ENCODE data around the gene C1QTNF6. TPM values are rescaled to one million over a fixed set of nuclear protein-coding genes. Genes with fewer than 3 reads are reported as not detected.
A peak's percentile ranks its signal among the peaks of the same experiment; 100 is the strongest.

The C1QTNF6 gene
- total and polyA plus RNA-seq, 10 of the 15 experiments (the other 5 are each of a cell fraction or from before 2014, with no cell fraction given), result 0.16 to 4.1 (median 1.3) TPM

DNA sequence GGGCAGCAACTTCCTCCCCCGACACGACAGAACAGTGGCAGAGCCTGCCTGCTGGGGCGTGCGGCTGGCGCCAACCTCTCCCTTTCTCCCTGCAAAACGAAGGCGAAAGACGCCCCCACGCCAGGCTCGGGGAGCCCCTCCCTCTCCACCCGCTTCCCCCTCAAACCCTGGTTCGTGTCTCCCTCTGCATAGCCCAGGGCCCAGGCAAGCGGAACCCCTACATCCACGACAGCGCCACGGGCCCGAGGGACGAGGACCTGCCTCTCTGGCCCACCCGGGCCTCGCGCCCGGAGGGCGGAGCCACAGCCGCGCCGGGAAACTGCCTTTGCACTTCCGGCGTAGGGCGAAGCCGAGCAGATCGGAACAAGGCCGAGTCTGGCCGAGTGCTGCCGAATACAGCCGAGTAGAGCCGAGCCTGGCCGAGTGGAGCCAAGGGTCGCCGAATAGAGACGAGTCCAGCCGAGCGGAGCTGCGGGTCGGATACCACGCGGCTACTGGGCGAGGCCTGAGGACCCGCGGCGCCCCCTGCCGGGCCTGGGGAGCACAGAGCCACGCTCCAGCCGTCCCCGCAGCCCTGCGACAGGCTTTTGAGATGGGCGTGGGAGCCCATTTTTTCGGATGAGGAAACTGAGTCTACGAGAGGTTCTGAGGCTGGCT lies 11.2 kb upstream of the C1QTNF6 start (continued):
- TF ChIP-seq KDM1A (IDR thresholded peaks at IDR 0.05; ENCODE audit: borderline replicate concordance) (no peak), RBBP5 (conservative IDR thresholded peaks at IDR 0.05) (no peak), SMARCA5 (IDR thresholded peaks at IDR 0.05) (peak; percentile 94; the same call in 1 of the 2 replicates), GABPA (IDR thresholded peaks at IDR 0.05; ENCODE audit: low read depth) (no peak), SMC3 (IDR thresholded peaks at IDR 0.05; ENCODE audit: borderline replicate concordance, low read length) (peak; percentile 71), SREBF2 (IDR thresholded peaks at IDR 0.05; ENCODE audit: low read length) (no peak), ATF7 (IDR thresholded peaks at IDR 0.05; ENCODE audit: low read depth) (no peak), EED (IDR thresholded peaks at IDR 0.05; ENCODE audit: low read depth) (no peak)
- TF ChIP-seq, protein P1, sequence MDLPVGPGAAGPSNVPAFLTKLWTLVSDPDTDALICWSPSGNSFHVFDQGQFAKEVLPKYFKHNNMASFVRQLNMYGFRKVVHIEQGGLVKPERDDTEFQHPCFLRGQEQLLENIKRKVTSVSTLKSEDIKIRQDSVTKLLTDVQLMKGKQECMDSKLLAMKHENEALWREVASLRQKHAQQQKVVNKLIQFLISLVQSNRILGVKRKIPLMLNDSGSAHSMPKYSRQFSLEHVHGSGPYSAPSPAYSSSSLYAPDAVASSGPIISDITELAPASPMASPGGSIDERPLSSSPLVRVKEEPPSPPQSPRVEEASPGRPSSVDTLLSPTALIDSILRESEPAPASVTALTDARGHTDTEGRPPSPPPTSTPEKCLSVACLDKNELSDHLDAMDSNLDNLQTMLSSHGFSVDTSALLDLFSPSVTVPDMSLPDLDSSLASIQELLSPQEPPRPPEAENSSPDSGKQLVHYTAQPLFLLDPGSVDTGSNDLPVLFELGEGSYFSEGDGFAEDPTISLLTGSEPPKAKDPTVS (IDR thresholded peaks at IDR 0.05; ENCODE audit: low read depth, low read length), result no peak
- TF ChIP-seq, protein P2, sequence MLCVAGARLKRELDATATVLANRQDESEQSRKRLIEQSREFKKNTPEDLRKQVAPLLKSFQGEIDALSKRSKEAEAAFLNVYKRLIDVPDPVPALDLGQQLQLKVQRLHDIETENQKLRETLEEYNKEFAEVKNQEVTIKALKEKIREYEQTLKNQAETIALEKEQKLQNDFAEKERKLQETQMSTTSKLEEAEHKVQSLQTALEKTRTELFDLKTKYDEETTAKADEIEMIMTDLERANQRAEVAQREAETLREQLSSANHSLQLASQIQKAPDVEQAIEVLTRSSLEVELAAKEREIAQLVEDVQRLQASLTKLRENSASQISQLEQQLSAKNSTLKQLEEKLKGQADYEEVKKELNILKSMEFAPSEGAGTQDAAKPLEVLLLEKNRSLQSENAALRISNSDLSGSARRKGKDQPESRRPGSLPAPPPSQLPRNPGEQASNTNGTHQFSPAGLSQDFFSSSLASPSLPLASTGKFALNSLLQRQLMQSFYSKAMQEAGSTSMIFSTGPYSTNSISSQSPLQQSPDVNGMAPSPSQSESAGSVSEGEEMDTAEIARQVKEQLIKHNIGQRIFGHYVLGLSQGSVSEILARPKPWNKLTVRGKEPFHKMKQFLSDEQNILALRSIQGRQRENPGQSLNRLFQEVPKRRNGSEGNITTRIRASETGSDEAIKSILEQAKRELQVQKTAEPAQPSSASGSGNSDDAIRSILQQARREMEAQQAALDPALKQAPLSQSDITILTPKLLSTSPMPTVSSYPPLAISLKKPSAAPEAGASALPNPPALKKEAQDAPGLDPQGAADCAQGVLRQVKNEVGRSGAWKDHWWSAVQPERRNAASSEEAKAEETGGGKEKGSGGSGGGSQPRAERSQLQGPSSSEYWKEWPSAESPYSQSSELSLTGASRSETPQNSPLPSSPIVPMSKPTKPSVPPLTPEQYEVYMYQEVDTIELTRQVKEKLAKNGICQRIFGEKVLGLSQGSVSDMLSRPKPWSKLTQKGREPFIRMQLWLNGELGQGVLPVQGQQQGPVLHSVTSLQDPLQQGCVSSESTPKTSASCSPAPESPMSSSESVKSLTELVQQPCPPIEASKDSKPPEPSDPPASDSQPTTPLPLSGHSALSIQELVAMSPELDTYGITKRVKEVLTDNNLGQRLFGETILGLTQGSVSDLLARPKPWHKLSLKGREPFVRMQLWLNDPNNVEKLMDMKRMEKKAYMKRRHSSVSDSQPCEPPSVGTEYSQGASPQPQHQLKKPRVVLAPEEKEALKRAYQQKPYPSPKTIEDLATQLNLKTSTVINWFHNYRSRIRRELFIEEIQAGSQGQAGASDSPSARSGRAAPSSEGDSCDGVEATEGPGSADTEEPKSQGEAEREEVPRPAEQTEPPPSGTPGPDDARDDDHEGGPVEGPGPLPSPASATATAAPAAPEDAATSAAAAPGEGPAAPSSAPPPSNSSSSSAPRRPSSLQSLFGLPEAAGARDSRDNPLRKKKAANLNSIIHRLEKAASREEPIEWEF (IDR thresholded peaks at IDR 0.05; ENCODE audit: insufficient replicate concordance, low read depth, low read length), result no peak
- TF ChIP-seq, protein P3, sequence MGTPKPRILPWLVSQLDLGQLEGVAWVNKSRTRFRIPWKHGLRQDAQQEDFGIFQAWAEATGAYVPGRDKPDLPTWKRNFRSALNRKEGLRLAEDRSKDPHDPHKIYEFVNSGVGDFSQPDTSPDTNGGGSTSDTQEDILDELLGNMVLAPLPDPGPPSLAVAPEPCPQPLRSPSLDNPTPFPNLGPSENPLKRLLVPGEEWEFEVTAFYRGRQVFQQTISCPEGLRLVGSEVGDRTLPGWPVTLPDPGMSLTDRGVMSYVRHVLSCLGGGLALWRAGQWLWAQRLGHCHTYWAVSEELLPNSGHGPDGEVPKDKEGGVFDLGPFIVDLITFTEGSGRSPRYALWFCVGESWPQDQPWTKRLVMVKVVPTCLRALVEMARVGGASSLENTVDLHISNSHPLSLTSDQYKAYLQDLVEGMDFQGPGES (IDR thresholded peaks at IDR 0.05), result no peak
- TF ChIP-seq, protein P4, sequence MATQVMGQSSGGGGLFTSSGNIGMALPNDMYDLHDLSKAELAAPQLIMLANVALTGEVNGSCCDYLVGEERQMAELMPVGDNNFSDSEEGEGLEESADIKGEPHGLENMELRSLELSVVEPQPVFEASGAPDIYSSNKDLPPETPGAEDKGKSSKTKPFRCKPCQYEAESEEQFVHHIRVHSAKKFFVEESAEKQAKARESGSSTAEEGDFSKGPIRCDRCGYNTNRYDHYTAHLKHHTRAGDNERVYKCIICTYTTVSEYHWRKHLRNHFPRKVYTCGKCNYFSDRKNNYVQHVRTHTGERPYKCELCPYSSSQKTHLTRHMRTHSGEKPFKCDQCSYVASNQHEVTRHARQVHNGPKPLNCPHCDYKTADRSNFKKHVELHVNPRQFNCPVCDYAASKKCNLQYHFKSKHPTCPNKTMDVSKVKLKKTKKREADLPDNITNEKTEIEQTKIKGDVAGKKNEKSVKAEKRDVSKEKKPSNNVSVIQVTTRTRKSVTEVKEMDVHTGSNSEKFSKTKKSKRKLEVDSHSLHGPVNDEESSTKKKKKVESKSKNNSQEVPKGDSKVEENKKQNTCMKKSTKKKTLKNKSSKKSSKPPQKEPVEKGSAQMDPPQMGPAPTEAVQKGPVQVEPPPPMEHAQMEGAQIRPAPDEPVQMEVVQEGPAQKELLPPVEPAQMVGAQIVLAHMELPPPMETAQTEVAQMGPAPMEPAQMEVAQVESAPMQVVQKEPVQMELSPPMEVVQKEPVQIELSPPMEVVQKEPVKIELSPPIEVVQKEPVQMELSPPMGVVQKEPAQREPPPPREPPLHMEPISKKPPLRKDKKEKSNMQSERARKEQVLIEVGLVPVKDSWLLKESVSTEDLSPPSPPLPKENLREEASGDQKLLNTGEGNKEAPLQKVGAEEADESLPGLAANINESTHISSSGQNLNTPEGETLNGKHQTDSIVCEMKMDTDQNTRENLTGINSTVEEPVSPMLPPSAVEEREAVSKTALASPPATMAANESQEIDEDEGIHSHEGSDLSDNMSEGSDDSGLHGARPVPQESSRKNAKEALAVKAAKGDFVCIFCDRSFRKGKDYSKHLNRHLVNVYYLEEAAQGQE (IDR thresholded peaks at IDR 0.05; ENCODE audit: low read depth, low read length), result no peak
- TF ChIP-seq, protein P5, sequence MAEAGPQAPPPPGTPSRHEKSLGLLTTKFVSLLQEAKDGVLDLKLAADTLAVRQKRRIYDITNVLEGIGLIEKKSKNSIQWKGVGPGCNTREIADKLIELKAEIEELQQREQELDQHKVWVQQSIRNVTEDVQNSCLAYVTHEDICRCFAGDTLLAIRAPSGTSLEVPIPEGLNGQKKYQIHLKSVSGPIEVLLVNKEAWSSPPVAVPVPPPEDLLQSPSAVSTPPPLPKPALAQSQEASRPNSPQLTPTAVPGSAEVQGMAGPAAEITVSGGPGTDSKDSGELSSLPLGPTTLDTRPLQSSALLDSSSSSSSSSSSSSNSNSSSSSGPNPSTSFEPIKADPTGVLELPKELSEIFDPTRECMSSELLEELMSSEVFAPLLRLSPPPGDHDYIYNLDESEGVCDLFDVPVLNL (IDR thresholded peaks at IDR 0.05; ENCODE audit: low read depth, low read length), result no peak

All from GM12878 (cell line).